Prostate gland (tissue), 2 donors: ENCODE data around the gene MAML3. TPM values are rescaled to one million over a fixed set of nuclear protein-coding genes. Genes with fewer than 3 reads are reported as not detected.

Experiments
- DNase-seq: peaks from one replicate; pipeline ENCODE4 v3.0.0-alpha.2; 2019; ENCODE audit warnings: low spot score
- H3K27ac ChIP-seq, 2 donors: fragments of 200-600 bp; sonication (generic); 2 replicates each; pipeline ENCODE4 v1.5.1; 2017 to 2019
- H3K27me3 ChIP-seq: fragments of 200-600 bp; sonication (generic); replicated peaks from 2 replicates; pipeline ENCODE4 v1.5.1; 2019; ENCODE audit not compliant: insufficient read depth
- H3K36me3 ChIP-seq, 2 donors: fragments of 200-600 bp; sonication (generic); 1 replicate in 1 of 2; 2 replicates in 1 of 2; pipeline versions ENCODE4 v1.5.1 to v1.8.1; 2017 to 2019
- H3K4me1 ChIP-seq: fragments of 200-600 bp; sonication (generic); replicated peaks from 2 replicates; pipeline ENCODE4 v1.5.1; 2019
- H3K4me3 ChIP-seq, 2 donors: fragments of 200-600 bp; sonication (generic); 2 replicates each; pipeline ENCODE4 v1.5.1; 2017 to 2019
- H3K9me3 ChIP-seq: fragments of 200-600 bp; sonication (generic); 2 replicates; pipeline ENCODE4 v1.5.1; 2017
- POLR2A ChIP-seq: fragments of 450-650 bp; IDR thresholded peaks from one replicate; pipeline ENCODE4 v1.6.1; 2016; ENCODE audit warnings: antibody characterized with exemption, mild to moderate bottlenecking
- POLR2AphosphoS5 ChIP-seq: sonication (generic); formaldehyde crosslinking; IDR thresholded peaks from one replicate; pipeline ENCODE4 v1.6.1; 2017; ENCODE audit warnings: antibody characterized with exemption
- WGBS: methylation state at CpG from one replicate; pipeline ENCODE4 v1.1.5; 2018; 5-methylcytosine and 5-hydroxymethylcytosine counted together
- intact Hi-C: fragments of 100-400 bp; cut with DNase I; formaldehyde crosslinking; loops from one replicate; pipeline ENCODE4 v1.14.2; 2022
- total RNA-seq, 2 donors: library from RNA; depleted of rRNA; stranded (reverse); fragments of >200 nt; gene quantifications; one replicate each; pipeline ENCODE4 v1.1.0, GENCODE V29; 2016
- TF ChIP-seq, protein P1 (sequence below), 4 experiments: fragments of 200-600 bp in 2 of 4; fragments of 450-650 bp in 2 of 4; sonication (generic) in 2 of 4; IDR thresholded peaks; 1 replicate in 3 of 4; 2 replicates in 1 of 4; pipeline ENCODE4 v1.5.1; 2016 to 2019; ENCODE audit warnings: antibody characterized with exemption in 4 of 4, mild to moderate bottlenecking in 2 of 4, moderate library complexity in 2 of 4

MAML3 gene
- total RNA-seq, 2 donors from 2014 or later = 15.0 to 30.6 TPM

DNA sequence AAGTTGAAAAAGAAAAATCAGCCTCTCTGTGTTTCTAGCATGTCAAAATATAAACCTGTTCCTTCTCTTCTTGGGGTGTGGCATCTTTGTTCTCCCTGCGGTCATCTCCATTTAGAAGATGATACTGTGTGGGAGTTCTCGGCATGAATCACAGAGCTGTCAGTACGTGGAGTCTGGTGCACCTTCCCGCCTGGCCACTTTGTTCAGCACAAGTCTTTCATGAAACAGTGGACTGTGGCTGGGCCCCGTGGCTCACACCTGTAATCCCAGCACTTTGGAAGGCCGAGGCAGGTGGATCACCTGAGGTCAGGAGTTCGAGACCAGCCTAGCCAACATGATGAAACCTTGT, 166.5 kb downstream of the MAML3 start:
- no peaks in the 10 kb centered on the region for H3K9me3 ChIP-seq
- no peak overlapping the region for H3K4me3 ChIP-seq
- intact Hi-C loops = no loop called here
- H3K27me3 ChIP-seq = no peaks in the 10 kb centered on the region
- peaks cover 6% of the 10 kb centered on the region for H3K4me1 ChIP-seq
- no peaks in the 10 kb centered on the region for H3K36me3 ChIP-seq
- TF ChIP-seq POLR2AphosphoS5 = no peak
- TF ChIP-seq, protein P1, sequence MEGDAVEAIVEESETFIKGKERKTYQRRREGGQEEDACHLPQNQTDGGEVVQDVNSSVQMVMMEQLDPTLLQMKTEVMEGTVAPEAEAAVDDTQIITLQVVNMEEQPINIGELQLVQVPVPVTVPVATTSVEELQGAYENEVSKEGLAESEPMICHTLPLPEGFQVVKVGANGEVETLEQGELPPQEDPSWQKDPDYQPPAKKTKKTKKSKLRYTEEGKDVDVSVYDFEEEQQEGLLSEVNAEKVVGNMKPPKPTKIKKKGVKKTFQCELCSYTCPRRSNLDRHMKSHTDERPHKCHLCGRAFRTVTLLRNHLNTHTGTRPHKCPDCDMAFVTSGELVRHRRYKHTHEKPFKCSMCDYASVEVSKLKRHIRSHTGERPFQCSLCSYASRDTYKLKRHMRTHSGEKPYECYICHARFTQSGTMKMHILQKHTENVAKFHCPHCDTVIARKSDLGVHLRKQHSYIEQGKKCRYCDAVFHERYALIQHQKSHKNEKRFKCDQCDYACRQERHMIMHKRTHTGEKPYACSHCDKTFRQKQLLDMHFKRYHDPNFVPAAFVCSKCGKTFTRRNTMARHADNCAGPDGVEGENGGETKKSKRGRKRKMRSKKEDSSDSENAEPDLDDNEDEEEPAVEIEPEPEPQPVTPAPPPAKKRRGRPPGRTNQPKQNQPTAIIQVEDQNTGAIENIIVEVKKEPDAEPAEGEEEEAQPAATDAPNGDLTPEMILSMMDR (IDR thresholded peaks at IDR 0.05) = no peak
- no peak for TF ChIP-seq POLR2A
- 78% methylated on average over 7 of the region's 7 CpGs for WGBS
- DNase-seq = no peak
- H3K27ac ChIP-seq = peak overlapping the region; percentile 52 to 55

DNA sequence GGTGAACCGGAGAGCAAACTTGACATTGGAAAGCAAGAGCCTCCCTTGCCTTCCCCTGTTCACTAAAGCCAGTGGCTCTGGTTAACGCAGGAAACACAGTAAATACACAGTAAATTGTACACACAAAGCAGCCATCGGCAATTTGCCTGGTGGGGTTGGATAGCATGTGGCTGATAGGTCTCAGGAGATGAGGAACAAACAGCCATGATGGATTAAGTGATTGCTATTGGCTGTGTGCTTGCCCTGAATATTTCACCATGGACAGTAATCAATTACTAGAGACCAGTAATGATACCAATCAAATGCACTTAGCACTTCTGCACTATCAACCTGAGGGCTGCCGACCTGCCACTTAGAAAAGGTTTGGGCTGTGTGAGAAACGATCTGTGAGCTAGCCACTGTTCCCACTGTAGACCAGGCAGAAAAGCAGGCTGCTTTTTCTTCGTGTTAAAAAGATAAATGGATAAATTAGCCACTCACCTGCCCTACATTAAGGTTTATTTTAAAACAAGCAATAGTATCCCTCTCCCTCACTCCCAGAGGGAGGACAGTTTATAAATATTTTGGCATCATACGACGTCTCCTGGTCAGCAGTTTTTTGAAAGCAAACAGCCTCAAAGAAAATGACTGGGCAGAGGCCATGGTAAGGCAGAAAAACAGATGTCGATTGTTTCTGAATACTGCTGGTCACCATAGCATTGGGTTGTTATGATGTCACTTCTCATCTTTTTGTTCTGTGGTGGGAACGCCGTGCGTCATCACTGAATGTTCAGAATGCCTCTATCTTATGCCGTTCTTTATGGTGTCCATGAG, 167.1 kb downstream of the MAML3 start:
- DNase-seq = no peak
- Histone ChIP-seq H3K9me3 (no peaks in the 10 kb centered on the region), H3K27ac (peak overlapping the region; percentile 52 to 55), H3K36me3 (no peaks in the 10 kb centered on the region), H3K4me1 (peaks cover 6% of the 10 kb centered on the region), H3K27me3 (no peaks in the 10 kb centered on the region), H3K4me3 (no peak overlapping the region)
- WGBS = 49% methylated on average over 13 of the region's 13 CpGs
- intact Hi-C loops = no loop called here
- TF ChIP-seq, protein P1 (IDR thresholded peaks at IDR 0.05) = no peak
- TF ChIP-seq POLR2A = no peak
- no peak for TF ChIP-seq POLR2AphosphoS5

DNA sequence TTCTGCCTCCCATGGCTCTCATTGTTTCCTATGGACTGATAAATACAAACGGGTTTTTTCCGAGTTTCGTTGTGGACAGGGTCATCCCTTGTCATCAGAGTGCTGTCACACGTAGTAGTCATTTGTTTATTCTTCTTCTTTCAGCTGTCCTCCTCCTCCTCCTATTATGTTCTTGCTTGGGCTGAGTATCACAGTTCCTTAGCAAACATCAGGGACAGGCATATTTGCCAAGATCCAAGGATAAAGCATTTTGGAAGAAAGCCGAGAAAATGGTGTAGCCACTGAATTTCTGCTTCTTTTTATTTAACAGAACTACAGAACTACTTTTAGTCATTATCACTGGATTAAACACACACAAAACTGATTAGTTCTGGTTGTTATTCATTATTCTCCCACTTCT, 167.9 kb downstream of the MAML3 start:
- H3K4me3 ChIP-seq = no peak overlapping the region
- H3K27me3 ChIP-seq = no peaks in the 10 kb centered on the region
- H3K27ac ChIP-seq = peak overlapping the region; percentile 52 to 55
- TF ChIP-seq, protein P1 (IDR thresholded peaks at IDR 0.05) = no peak
- TF ChIP-seq POLR2AphosphoS5 = peak; percentile 64
- no peak for TF ChIP-seq POLR2A
- H3K4me1 ChIP-seq = peaks cover 6% of the 10 kb centered on the region
- DNase-seq = no peak
- H3K9me3 ChIP-seq = no peaks in the 10 kb centered on the region
- no peaks in the 10 kb centered on the region for H3K36me3 ChIP-seq
- intact Hi-C loops = no loop called here
- WGBS = 18% methylated on average over 5 of the region's 5 CpGs

DNA sequence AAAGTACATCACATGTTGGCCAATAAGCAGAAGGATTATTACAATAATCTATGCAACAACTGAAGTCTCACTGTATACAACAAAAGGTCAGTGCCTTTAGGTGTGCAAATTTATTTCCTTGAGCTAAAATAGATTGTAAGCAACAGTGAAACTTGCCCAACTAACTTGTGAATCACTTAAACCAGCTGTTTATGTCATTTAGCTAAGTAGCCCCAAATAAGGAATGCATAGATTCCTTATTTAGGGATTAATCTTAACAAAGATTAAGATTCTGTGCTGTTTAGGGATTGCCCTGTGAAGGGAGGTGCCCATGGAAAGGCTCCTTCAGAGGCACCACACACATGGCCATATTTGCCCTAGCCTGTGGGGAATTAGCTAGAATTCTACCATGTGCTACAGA, 168.6 kb downstream of the MAML3 start:
- Histone ChIP-seq H3K27ac (peak overlapping the region; percentile 52 to 55), H3K9me3 (no peaks in the 10 kb centered on the region)
- intact Hi-C loops = no loop called here

More for the DNA sequence above, 168.6 kb downstream of the MAML3 start:
- no peak overlapping the region for H3K4me3 ChIP-seq
- TF ChIP-seq POLR2A (no peak), POLR2AphosphoS5 (no peak)
- TF ChIP-seq, protein P1 (IDR thresholded peaks at IDR 0.05) = no peak
- H3K4me1 ChIP-seq = peaks cover 6% of the 10 kb centered on the region
- no peaks in the 10 kb centered on the region for H3K27me3 ChIP-seq
- H3K36me3 ChIP-seq = no peaks in the 10 kb centered on the region
- DNase-seq = no peak
